ENCODE data around the gene ZNF324B. TPM values are rescaled to one million over a fixed set of nuclear protein-coding genes. Genes with fewer than 3 reads are reported as not detected.

Gene ZNF324B
- total RNA-seq, 1 experiment from 2014 or later: 6.3 TPM

DNA sequence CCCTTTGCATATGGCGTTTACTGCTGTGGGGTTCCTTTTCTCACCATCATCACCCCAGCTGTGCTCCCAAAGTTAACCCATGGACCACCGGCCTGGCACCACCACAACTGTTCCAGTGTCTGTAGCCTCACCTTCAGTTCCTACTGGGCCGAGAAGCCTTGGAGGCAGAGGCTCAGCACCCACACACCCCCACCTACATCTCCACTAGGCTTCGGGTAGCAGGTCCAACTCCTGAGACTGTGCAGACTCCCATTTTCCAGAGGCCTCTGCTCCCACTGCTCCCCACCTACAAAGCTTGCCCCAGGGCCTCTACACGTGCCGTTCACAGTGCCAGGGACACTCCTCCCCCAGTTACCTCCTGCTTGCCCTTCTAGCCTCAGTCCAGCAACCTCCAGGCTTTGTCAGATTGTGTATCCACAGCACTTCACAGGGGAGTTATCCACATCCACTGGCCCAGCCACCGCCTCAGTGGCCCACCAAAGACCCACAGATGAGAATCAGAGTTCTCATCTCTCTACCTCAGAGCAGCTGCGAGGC, 46.3 kb downstream of the ZNF324B start:
- peak overlapping the region; percentile 86 to 99 for H3K4me3 Mint-ChIP-seq
- Histone ChIP-seq H2BK12ac (ENCODE audit: insufficient read length, low read depth, low read length) (no peak overlapping the region), H3K9ac (ENCODE audit: extremely low read depth, insufficient read length, low read length) (no peak overlapping the region), H3K79me2 (ENCODE audit: insufficient read depth, low read length) (no peaks in the 10 kb centered on the region), H3K4me1 (ENCODE audit: insufficient read depth, low read length) (peaks cover 6% of the 10 kb centered on the region; the same call in 1 of the 2 replicates), H3K18ac (ENCODE audit: insufficient read length, low read depth, low read length) (no peak overlapping the region), H3K4ac (ENCODE audit: low read depth, low read length) (no peak overlapping the region), H4K91ac (ENCODE audit: insufficient read length, low read depth, low read length) (no peak overlapping the region), H2BK15ac (ENCODE audit: low read depth, low read length) (no peak overlapping the region), H2AFZ (ENCODE audit: low read length) (no peak overlapping the region), H3K23me2 (ENCODE audit: insufficient read length, low read depth, low read length, poor library complexity, severe bottlenecking) (peaks cover 14% of the 10 kb centered on the region), H4K20me1 (ENCODE audit: control insufficient read depth, insufficient read depth, insufficient read length) (no peaks in the 10 kb centered on the region), H3K14ac (ENCODE audit: insufficient read depth, low read length) (no peak overlapping the region), H2BK5ac (ENCODE audit: insufficient read length, low read length) (no peak overlapping the region), H2AK5ac (ENCODE audit: insufficient read length, low read length) (no peak overlapping the region), H3K4me2 (ENCODE audit: insufficient read depth, insufficient read length, low read length) (peak overlapping the region; percentile 60), H3T11ph (ENCODE audit: low read length) (no peak overlapping the region), H3K9me3 (ENCODE audit: control insufficient read depth, low read depth, low read length) (no peaks in the 10 kb centered on the region), H4K5ac (ENCODE audit: insufficient read length, low read depth, low read length) (no peak overlapping the region), H4K8ac (replicated peaks; ENCODE audit: insufficient read length, low read depth, low read length) (no peak overlapping the region), H3K79me1 (ENCODE audit: insufficient read depth, low read depth, low read length, poor library complexity, severe bottlenecking) (no peaks in the 10 kb centered on the region), H3K27me3 (ENCODE audit: insufficient read depth, low read length) (no peaks in the 10 kb centered on the region), H3K56ac (ENCODE audit: insufficient read length, low read depth, low read length) (no peak overlapping the region), H3K23ac (ENCODE audit: insufficient read length, low read depth, low read length) (no peak overlapping the region), H2BK120ac (ENCODE audit: low read depth, low read length, poor library complexity, severe bottlenecking) (no peak overlapping the region), H3K27ac (ENCODE audit: insufficient read length, low read depth, low read length) (no peak overlapping the region), H2BK20ac (ENCODE audit: low read depth, low read length, poor library complexity, severe bottlenecking) (no peak overlapping the region)
- DNase-seq: no peak
- H3K27me3 Mint-ChIP-seq (ENCODE audit: low read depth): peaks cover 2% of the 10 kb centered on the region
- peaks cover 9 to 12% of the 10 kb centered on the region in 2 experiments for H3K4me1 Mint-ChIP-seq
- no peaks in the 10 kb centered on the region; a peak in 1 of 7 replicates for H3K36me3 Mint-ChIP-seq (ENCODE audit: insufficient read depth in 1 of 3, low read depth in 3 of 3)
- H3K27ac Mint-ChIP-seq: no peak overlapping the region; a peak in 1 of 7 replicates
- H3K9me3 Mint-ChIP-seq: no peaks in the 10 kb centered on the region; a peak in 1 of 5 replicates
- no CpG with 5 or more reads among the region's 8 CpGs for WGBS (ENCODE audit: extremely low coverage, insufficient read length, low lambda C conversion rate)
- TF ChIP-seq, protein P1, sequence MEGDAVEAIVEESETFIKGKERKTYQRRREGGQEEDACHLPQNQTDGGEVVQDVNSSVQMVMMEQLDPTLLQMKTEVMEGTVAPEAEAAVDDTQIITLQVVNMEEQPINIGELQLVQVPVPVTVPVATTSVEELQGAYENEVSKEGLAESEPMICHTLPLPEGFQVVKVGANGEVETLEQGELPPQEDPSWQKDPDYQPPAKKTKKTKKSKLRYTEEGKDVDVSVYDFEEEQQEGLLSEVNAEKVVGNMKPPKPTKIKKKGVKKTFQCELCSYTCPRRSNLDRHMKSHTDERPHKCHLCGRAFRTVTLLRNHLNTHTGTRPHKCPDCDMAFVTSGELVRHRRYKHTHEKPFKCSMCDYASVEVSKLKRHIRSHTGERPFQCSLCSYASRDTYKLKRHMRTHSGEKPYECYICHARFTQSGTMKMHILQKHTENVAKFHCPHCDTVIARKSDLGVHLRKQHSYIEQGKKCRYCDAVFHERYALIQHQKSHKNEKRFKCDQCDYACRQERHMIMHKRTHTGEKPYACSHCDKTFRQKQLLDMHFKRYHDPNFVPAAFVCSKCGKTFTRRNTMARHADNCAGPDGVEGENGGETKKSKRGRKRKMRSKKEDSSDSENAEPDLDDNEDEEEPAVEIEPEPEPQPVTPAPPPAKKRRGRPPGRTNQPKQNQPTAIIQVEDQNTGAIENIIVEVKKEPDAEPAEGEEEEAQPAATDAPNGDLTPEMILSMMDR (conservative IDR thresholded peaks at IDR 0.05): no peak
